22Rv1 (cell line): ENCODE measurements around the gene HMGXB4.

Experiments used
- ZFX ChIP-seq: fragments of 450-650 bp; IDR thresholded peaks from 2 replicates; pipeline ENCODE4 v1.6.1; 2017; ENCODE audit warnings: antibody characterized with exemption, borderline replicate concordance
- TF ChIP-seq, protein P1 (sequence below): fragments of 450-650 bp; IDR thresholded peaks from 2 replicates; pipeline ENCODE4 v1.5.1; 2017; ENCODE audit warnings: mild to moderate bottlenecking

DNA sequence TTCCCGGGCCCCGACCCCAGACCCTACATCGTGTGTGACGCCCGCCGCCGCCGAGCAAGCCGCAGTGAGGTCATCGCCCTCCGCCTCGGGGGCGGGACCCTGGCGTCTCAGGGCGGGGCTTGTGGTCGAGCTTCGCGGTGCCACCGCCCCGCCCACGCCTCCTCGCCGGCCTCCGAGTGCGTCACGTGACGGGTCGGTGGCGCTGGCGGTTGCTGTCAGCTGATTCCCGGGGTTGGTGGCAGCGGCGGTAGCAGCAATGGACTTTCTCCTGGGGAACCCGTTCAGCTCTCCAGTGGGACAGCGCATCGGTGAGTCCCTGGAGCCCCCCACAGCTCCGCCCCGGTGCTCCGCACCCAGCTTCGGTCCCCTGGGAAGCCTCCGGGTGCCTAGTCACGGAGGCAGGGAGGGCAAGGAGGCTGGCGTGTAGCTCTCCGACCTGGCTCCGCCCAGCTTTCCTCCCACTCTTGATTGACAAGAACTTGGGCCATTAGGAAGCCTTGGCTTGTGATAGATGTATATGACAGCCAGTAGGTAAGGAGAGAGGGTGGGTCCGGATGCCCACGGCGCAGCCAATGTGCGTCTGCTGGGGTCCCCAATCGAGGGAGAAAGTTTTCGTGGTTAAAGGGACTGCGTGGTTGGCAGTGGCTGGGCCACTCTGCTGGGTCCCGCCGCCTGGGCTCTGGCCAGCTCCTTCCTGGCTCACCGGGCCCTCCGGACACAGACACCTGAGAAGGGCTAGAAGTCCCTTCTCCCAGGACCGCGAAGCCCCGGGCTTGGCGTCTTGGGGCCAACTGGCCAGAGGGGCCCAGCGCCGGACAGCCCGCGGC is 42.6 kb downstream of the HMGXB4 start, which contains the start of gene TOM1:
- TF ChIP-seq, protein P1, sequence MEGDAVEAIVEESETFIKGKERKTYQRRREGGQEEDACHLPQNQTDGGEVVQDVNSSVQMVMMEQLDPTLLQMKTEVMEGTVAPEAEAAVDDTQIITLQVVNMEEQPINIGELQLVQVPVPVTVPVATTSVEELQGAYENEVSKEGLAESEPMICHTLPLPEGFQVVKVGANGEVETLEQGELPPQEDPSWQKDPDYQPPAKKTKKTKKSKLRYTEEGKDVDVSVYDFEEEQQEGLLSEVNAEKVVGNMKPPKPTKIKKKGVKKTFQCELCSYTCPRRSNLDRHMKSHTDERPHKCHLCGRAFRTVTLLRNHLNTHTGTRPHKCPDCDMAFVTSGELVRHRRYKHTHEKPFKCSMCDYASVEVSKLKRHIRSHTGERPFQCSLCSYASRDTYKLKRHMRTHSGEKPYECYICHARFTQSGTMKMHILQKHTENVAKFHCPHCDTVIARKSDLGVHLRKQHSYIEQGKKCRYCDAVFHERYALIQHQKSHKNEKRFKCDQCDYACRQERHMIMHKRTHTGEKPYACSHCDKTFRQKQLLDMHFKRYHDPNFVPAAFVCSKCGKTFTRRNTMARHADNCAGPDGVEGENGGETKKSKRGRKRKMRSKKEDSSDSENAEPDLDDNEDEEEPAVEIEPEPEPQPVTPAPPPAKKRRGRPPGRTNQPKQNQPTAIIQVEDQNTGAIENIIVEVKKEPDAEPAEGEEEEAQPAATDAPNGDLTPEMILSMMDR: no peak
- no peak for TF ChIP-seq ZFX
